Stimulated activated CD4-positive, alpha-beta T cell treated with anti-CD3 and anti-CD28 coated beads, TNF-alpha, amount 100 ng/mL, for 24 hours (primary cell): ENCODE measurements around the gene SPG7.
"Not testable (repeated sequence)": the region's sequence is repeated elsewhere in the genome, so short reads cannot be mapped to it uniquely, and the experiment has no call there.

Experiments used
- DNase-seq, 3 experiments: peaks; one replicate each; pipeline ENCODE4 v3.0.0-alpha.2; 2020; ENCODE audit warnings: low read depth in 3 of 3

Gene SPG7

DNA sequence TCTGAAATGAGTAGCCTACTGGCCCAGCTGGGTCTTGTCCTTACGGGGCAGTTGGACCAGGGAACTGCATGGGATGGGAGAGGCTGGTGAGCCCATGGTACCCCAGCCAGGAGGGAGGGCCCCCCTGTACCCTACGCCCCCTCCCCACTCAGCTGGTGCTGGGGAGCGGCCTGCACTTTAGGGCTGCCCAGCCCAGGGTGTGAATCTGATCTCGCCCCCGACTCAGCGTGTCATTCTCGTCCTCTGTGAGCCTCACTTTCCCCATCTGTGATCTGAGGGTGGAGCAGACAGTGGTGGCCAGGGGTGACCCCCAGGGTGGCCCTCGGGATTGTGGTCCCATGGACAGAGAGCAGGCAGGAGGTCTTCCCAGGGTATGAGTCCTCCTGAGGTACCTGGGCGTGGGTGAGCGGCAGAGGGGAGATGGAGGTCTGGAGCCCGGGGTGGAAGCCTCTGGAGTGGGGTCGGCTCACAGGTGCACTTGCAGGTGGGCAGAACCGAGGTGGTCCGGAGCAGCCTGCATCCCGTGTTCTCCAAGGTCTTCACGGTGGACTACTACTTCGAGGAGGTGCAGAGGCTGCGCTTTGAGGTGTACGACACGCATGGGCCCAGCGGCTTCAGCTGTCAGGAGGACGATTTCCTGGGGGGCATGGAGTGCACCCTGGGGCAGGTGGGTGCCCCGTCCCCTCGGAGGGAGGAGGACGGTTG is 69.0 kb downstream of the SPG7 start:
- DNase-seq, result no peak

DNA sequence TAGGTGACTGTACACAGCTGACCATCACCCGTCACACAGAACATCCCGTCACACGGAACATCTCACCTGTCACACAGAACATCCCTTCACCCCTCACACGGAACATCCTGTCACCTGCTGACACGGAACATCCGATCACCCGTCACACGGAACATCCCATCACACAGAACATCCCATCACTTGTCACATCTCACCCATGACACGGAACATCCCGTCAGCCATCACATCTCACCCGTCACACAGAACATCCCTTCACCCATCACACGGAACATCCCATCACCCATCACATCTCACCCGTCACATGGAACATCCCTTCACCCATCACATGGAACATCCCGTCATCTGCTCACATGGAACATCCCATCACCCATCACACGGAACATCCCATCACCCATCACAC is 71.1 kb downstream of the SPG7 start:
- DNase-seq, result no peak

DNA sequence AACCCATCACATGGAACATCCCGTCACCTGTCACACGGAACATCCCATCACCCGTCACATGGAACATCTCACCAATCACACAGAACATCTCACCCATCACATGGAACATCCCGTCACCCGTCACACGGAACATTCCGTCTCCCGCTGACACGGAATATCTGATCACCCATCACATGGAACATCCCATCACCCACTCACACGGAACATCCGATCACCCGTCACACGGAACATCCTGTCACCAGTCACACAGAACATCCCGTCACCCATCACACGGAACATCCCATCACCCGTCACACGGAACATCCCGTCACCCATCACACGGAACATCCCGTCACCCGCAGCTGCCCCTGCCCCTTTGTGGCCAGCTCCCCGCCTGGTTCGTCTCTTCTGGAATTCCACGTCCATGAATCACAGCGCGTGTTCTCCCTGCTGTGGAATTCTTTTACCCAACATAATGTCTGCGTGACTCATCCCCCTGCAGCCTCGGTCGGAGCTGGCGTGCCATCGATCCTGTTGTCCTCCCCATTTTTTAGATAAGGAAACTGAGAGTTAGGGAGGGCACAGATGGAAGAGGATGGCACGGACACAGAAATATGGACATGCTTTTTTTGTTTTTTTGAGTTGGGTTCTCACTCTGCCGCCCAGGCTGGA is 73.0 kb downstream of the SPG7 start:
- DNase-seq, result no peak

DNA sequence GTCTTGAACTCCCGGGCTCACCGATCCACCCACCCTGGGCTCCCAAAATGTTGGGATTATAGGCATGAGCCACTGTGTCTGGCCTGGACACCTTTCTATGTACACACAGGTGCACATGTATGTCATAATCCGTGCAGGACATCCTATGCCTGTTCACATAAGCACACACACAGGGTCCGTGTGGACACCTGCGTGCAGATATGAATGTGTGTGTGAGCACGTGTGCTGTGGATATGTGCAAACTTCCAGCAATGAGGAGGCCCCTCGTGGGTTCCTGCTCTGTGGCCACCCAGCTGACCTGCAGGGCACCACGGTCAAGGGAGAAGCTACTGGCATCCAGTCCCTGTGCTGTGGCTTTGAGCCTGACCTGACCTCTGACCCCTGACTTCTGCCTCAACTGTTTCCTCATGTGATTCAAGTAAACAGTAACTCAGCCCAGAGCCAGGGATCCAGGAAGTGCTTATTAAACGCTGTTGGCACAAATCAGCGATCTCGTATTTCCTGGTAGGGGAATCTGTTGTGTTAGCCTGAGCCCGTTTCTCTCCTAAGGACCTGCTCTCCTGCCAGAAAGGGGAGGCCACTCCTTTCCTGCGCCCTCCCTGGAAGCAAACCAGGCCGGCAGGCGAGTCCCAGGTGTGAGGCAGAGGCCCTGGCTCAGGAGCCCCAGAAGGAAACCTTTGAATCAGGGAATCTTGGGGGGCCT is 73.8 kb downstream of the SPG7 start:
- no peak for DNase-seq

DNA sequence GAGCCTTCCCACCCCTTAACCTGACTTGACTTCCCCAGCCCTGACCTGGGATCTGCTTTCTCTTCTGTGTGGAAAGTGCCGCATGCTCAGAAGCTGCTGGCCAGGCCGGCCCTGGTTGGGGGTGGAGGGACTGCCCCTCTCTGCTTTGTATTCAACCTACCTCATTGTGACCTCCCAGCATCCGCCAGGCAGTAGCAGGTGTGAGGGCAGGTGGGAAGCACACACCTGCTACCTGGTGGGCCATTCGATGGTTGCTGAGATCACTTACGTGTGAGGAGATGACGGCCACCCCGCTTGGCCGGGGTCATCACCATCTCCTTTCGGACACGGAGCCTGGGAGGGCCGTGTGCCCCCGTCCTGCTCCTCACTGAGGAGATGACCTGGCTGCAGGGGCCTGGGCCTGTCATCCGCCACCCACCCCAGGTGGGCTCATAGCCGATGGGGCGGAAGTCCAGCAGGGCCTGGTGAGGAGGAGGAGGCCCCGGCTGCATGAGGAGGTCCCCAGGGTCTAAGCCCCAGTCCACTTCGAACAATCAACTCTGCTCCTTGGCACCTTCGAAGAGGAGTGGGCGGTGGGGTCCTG is 74.5 kb downstream of the SPG7 start:
- DNase-seq, result no peak

DNA sequence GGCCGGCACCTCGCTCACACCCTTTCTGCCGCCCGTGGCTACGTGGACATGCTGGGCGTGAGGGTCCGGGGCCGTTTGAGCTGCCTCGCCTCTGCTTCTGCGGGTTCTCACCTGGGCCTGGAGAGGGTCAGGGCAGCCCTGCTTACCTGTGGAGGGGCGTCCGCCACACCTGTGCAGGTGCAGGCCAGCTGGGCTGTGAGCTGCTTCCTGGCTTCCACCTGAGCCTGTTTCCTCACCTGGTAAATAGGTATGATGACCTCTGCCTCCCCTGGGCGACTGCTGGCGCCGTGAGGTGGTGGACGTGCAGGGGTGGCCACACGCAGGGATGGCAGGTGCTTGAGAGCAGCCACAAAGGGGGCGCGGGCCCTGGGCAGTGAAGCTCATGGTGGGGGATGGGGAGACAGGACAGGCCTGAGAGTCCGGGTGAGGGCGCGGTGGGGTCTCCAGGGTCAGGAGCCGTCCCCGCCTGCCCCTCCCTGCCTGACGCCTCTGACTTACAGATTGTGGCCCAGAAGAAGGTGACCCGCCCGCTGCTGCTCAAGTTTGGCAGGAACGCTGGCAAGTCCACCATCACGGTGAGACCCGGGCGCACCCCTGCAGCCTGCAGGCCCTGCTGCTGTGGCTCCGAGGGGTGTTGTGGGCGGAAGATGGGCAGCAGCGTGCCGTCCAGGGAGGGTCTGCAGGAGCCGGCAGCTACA is 75.1 kb downstream of the SPG7 start:
- no peak for DNase-seq

DNA sequence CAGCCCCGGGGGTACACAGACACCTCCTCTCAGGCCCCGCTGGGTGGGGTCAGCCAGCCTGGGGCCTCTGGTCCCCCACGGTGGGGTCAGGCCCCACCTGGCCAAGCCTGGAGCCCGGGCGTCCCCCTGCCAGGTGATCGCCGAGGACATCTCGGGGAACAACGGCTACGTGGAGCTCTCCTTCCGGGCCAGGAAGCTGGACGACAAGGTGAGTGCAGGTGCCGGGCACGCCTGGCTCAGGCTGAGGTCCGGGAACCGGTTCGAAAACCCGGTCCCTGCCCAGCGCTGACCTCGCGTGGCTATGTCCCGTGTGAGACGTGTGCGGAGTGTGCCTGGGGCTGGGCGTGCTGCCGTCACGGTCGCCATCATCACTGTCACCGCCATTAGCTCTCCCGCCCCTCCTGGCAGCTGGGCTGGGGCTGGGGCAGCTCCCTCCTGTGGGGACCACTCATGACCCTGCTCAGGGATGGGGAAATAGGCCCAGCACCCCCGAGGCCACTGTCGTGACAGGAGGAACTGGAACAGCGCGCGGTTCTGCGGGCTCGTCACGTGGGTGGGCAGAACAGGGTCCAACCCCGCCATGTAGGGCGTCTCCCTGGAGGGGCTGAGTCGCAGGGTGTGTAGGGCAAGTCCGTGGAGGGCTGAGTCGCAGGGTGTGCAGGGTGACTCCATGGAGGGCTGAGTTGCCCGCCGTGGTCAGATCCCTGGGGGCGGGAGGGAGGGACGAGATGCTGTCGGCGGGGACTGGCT is 75.9 kb downstream of the SPG7 start:
- no peak for DNase-seq

DNA sequence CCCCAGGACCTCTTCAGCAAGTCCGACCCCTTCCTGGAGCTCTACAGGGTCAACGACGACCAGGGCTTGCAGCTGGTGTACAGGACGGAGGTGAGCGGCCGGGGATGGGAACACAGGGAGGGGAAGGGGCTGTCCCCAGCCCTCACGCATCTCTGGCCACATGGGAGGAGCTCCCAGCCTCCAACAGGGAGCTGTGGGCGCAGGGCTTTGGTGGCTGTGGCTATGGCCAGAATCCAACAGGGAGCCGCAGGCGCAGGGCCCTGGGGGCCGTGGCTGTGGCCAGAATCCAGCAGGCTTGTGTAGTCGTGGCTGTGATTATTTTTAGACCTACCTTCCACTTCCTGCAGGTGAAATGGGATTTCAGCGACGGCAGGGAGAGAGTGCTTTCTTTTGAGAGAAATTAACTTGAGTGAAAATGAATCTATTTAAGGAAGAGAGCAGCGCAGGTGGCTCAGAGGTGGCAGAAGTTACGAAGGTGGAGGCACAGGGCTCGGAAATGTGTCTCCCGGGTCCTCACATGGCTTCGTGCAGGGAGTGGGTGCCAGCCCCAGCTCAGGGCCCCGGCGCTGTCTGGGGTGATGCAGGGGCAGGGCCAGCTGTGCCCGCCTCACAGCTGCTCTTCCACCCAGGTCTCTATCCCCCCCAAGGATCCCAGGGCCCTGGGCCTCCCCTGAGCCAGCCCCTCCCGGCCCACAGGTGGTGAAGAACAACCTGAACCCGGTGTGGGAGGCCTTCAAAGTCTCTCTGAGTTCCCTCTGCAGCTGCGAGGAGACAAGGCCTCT is 76.8 kb downstream of the SPG7 start:
- no peak for DNase-seq

DNA sequence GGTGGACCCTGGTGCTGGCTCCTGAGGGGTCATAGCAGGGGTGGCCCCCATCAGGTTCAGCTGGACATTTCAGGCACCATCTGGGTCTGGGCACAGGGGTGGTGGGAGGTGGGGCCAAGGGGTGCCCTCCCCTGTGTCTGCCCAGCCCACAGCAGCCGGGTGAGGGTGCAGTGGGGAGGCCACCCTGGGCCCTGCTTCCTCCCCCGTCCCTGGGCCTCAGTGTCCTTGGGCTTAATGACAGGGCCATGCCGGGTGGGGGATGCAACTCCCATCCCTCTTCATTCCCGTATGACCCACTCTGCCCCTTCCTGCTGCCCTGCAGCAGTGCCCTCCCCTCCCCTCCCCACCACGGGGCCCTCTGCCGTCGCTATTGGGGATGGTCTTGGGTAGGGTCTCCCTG is 78.0 kb downstream of the SPG7 start:
- no peak for DNase-seq

DNA sequence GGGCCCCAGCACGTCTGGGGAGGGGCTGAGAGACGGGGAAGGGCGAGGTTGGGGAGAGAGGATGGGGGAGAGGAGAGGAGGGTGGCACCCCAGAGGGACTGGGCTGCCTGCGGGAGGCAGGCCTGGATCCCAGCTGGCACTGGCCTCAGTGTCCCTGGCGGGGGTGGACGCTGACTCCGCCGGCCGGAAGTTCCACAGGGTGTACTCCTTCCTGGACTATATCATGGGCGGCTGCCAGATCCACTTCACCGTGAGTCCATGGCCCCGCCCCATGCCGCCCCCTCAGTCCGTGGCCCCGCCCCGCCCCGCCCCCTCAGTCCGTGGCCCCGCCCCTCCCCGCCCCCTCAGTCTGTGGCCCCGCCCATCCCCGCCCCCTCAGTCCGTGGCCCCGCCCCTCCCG is 78.7 kb downstream of the SPG7 start:
- DNase-seq, result no peak

DNA sequence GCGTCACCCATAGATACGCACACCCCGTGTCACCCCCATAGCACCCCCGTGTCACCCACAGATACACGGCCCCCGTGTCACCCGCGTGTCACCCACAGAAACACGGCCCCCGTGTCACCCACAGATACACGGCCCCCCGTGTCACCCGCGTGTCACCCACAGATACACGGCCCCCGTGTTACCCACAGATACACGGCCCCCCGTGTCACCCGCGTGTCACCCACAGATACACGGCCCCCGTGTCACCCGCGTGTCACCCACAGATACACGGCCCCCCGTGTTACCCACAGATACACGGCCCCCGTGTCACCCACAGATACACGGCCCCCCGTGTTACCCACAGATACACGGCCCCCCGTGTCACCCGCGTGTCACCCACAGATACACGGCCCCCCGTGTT is 79.5 kb downstream of the SPG7 start:
- DNase-seq, result not testable (repeated sequence)

DNA sequence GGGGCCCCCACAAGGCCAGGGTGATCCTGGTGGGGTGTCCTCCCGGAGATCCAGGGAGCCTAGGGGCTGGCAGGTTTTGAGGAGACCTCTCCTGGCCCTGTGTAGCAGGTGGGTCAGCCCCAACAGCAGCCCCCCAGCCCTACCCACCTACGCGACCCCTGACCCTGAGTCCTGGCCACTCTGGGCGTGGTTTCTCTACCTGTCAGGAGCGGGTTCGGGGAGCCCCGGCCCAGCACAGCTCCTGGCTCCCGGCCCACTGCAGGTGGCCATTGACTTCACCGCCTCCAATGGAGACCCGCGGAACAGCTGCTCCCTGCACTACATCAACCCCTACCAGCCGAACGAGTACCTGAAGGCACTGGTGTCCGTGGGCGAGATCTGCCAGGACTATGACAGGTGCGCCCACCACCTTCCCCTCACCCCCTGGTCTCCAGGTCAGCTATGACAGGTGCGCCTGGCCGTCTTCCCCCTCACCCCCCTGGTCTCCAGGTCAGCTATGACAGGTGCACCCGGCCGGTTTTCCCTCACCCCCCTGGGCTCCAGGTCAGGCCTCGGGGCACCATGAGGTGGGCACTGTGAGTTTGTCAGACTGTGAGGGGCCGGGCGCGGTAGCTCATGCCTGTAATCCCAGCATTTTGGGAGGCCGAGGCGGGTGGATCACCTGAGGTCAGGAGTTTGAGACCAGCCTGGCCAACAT is 80.4 kb downstream of the SPG7 start:
- no peak for DNase-seq

DNA sequence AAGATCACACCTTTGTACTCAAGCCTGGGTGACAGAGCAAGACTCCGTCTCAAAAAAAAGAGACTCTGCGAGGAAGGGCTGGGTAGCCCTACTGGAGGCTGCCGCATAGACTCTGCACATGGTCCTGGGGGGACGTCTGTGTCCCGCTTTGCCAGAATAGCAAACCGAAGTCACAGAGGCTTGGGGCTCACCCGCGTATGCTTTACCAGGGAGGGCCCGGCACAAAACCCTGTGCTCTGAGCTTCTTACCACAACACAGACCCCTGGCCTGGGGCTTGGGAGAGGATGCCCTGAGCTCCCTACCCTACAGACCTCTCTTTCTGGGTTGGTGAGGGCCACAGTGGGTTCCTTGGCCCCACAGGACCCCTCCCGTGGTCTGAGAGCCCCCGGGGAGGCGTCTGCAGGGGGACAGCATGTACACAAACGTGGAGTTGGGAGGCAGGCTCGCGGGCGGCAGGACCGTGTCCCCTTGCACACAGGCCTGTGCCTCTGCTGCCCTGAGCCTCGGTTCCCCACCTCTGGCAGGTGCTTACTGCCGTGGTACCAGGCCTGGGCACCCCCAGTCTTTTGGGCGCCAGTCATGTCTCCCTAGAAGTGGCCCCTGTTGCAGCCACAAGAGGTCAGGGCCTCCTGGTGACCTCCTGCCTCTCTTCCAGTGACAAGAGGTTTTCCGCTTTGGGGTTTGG is 81.2 kb downstream of the SPG7 start:
- DNase-seq, result no peak

DNA sequence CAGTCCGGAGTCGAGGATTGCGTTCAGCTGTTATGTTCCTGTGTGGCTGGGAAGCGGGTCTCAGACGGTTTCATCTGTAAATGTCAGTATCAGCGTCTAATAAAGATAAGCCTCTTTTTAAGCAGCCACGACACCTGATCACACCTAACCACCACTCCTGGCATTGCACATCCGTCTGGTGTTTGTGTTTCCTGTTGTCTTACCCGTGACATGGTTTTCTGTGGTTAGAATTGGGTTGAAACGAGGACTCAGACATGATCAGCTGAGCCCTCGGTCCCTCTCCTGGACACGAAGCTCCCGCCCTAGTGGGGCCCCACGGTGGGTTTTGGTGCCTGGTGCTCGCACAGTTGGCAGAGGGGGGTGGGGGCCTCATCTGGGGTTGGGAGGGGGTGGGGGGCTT is 85.6 kb downstream of the SPG7 start:
- no peak for DNase-seq

DNA sequence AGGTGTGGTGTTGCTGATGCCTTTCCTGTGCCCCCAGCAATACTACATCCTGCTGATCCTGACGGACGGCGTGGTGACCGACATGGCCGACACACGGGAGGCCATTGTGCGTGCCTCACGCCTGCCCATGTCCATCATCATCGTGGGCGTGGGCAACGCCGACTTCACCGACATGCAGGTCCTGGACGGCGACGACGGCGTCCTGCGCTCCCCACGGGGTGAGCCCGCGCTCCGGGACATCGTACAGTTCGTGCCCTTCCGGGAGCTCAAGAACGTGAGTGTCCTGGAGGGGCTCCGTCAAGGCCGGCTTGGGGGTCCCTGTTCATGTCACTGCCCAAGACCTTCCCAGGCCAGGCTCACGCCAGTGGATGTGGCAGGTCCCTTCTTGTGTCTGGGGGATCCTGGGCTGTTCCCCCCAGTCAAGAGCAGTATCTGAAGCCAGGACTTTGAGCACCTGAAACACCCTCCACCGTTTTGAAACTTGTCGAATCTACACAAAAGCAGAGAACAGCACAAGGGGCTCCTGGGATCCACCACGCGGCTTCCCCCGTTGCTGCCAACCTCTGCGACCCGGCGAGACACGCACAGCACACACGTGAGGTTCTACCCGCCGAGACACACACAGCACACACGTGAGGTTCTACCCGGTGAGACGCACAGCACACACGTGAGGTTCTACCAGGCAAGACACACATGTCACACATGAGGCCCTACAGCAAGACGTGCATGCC is 87.3 kb downstream of the SPG7 start:
- DNase-seq, result no peak

DNA sequence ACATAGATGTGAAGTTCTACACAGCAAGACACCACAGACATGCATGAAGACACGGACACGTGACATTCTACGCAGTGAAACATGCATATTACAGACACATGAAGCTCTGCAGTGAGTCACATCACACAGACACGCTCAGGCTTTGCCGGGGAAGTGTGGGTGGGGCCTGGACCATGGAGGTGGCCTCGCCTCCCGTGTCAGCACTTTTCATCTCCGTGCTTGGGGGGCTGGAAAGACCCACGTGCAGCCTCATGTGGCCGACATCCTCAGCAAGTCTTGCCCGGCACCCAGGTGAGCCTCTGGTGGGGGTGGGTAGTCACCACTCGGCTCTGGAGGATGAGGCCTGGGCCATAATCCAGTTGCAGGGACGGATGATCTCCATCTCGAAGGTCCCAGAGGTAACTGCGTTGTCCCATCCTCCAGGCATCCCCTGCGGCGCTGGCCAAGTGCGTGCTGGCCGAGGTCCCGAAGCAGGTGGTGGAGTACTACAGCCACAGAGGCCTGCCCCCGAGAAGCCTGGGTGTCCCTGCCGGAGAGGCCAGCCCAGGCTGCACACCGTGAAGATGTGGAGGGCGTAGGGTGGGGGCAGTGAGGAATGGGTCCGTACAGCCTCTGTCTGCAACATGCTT is 88.0 kb downstream of the SPG7 start:
- no peak for DNase-seq

DNA sequence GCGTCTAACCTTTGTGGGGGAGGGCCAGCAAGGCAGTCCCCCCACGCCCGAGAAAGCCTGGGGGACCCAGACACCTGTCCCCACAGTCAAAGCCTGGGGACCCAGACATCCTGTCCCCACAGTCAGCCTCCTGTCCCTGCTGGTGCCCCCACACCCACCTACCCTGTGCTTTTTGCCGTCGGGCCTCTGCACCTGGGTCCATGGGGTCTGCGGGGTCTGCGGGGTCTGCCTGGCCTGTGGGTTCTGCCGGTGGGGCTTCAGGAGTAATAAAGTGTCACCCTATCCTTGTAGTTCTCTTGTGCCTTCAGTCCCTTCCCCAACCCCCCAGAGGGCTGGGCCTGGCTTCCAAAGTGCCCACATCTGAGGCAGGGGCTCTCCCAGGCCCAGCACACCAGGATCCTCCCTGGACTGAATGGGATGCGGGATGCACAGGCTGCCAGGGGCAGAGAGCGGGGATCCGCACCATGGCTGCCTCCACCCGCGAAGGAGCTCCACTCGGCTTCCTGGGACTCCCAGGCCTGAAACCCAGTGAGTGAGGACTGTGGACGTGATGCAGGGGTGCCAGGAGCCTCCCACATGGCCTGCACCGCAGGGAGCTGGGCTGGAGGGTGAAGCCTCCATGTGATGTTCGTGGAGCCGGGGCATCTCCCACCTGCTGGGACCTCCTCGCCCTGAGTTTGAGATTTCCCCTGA is 88.9 kb downstream of the SPG7 start:
- no peak for DNase-seq

DNA sequence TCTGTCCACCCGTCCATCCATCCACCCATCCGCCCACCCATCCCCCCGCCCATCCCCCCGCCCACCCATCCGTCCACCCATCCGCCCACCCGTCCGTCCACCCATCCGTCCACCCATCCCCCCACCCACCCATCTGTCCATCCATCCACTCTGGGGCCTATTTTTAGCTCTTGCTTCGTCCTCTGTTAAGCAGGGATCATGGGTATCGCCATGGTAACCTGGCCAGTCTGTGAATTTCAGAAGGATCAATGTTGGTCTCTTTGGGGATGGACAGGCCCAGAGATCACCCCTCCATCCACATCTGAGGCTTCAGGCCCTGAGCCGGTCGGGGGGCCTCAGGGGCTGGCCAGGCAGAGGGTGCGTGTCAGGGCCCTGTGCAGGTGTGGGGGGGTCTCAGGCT is 90.0 kb downstream of the SPG7 start:
- no peak for DNase-seq
